Trophoblast cell (in vitro differentiated cells and primary cell): ENCODE results near the gene C1D.

Source experiments
- DNase-seq, 2 donors: peaks; one replicate each; pipeline ENCODE4 v3.0.0-alpha.2; 2016
- H2AFZ ChIP-seq: 2 replicates; pipeline ENCODE4 v1.6.1; 2013; ENCODE audit warnings: low read length, moderate library complexity, mild to moderate bottlenecking; ENCODE audit not compliant: insufficient read depth, poor library complexity
- H2AK5ac ChIP-seq: 2 replicates; pipeline ENCODE4 v1.6.1; 2013; ENCODE audit warnings: mild to moderate bottlenecking, low read length
- H2BK120ac ChIP-seq: 2 replicates; pipeline ENCODE4 v1.6.1; 2013; ENCODE audit warnings: low read length, mild to moderate bottlenecking, moderate library complexity; ENCODE audit not compliant: insufficient read depth, poor library complexity
- H2BK12ac ChIP-seq: 2 replicates; pipeline ENCODE4 v1.6.1; 2013; ENCODE audit warnings: mild to moderate bottlenecking, low read length, moderate library complexity
- H2BK5ac ChIP-seq: 2 replicates; pipeline ENCODE4 v1.6.1; 2013; ENCODE audit warnings: low read length, low read depth, moderate library complexity, mild to moderate bottlenecking; ENCODE audit not compliant: poor library complexity
- H3K14ac ChIP-seq: 2 replicates; pipeline ENCODE4 v1.6.1; 2013; ENCODE audit warnings: mild to moderate bottlenecking, low read length
- H3K18ac ChIP-seq: 2 replicates; pipeline ENCODE4 v1.6.1; 2013; ENCODE audit warnings: mild to moderate bottlenecking, low read length
- H3K23ac ChIP-seq: 2 replicates; pipeline ENCODE4 v1.6.1; 2013; ENCODE audit warnings: low read length
- H3K27ac ChIP-seq: 2 replicates; pipeline ENCODE4 v1.5.1; 2013; ENCODE audit warnings: low read depth, mild to moderate bottlenecking, inconsistent platforms, low read length, moderate library complexity
- H3K27me3 ChIP-seq: 2 replicates; pipeline ENCODE4 v1.6.1; 2013; ENCODE audit warnings: inconsistent platforms, mild to moderate bottlenecking, low read length, moderate library complexity; ENCODE audit not compliant: insufficient read depth
- H3K36me3 ChIP-seq, 2 experiments: 1 replicate in 1 of 2; 2 replicates in 1 of 2; pipeline ENCODE4 v1.6.1; 2013; ENCODE audit warnings: low read length in 2 of 2, mild to moderate bottlenecking in 2 of 2, moderate library complexity in 1 of 2; ENCODE audit not compliant: insufficient read depth in 2 of 2, control insufficient read depth in 1 of 2
- H3K4ac ChIP-seq: 2 replicates; pipeline ENCODE4 v1.6.1; 2013; ENCODE audit warnings: low read depth, mild to moderate bottlenecking, low read length, moderate library complexity
- H3K4me1 ChIP-seq, 2 experiments: 1 replicate in 1 of 2; 2 replicates in 1 of 2; pipeline ENCODE4 v1.6.1; 2013; ENCODE audit warnings: low read length in 2 of 2, mild to moderate bottlenecking in 2 of 2, moderate library complexity in 1 of 2; ENCODE audit not compliant: insufficient read depth in 2 of 2, control insufficient read depth in 1 of 2
- H3K4me2 ChIP-seq: 2 replicates; pipeline ENCODE4 v1.6.1; 2013; ENCODE audit warnings: inconsistent platforms, mild to moderate bottlenecking, low read length, moderate library complexity
- H3K4me3 ChIP-seq: 2 replicates; pipeline ENCODE4 v1.5.1; 2013; ENCODE audit warnings: mild to moderate bottlenecking, low read depth, low read length, inconsistent platforms
- H3K79me1 ChIP-seq: one replicate; pipeline ENCODE4 v1.6.1; 2013; ENCODE audit warnings: low read length
- H3K79me2 ChIP-seq: 2 replicates; pipeline ENCODE4 v1.6.1; 2013; ENCODE audit warnings: low read length, mild to moderate bottlenecking; ENCODE audit not compliant: control insufficient read depth, insufficient read depth, poor library complexity
- H3K9ac ChIP-seq: 2 replicates; pipeline ENCODE4 v1.6.1; 2013; ENCODE audit warnings: mild to moderate bottlenecking, low read length
- H3K9me3 ChIP-seq: 2 replicates; pipeline ENCODE4 v1.6.1; 2013; ENCODE audit warnings: low read depth, mild to moderate bottlenecking, control low read depth, inconsistent platforms, low read length; ENCODE audit not compliant: insufficient read depth
- H4K12ac ChIP-seq: 2 replicates; pipeline ENCODE4 v1.6.1; 2013; ENCODE audit warnings: low read depth, mild to moderate bottlenecking, low read length, moderate library complexity
- H4K8ac ChIP-seq: 2 replicates; pipeline ENCODE4 v1.6.1; 2013; ENCODE audit warnings: low read depth, mild to moderate bottlenecking, low read length, moderate library complexity
- H4K91ac ChIP-seq: one replicate; pipeline ENCODE4 v1.6.1; 2013; ENCODE audit warnings: low read depth, mild to moderate bottlenecking, low read length, moderate library complexity
- WGBS: extraction: QIAGEN DNeasy Blood & Tissue Kit; methylation state at CpG from one replicate; pipeline ENCODE4 v1.1.7; 2013; ENCODE audit warnings: missing lambda C conversion rate; ENCODE audit not compliant: insufficient read length, insufficient coverage; ENCODE audit errors: extremely low coverage; 5-methylcytosine and 5-hydroxymethylcytosine counted together

Gene C1D

DNA sequence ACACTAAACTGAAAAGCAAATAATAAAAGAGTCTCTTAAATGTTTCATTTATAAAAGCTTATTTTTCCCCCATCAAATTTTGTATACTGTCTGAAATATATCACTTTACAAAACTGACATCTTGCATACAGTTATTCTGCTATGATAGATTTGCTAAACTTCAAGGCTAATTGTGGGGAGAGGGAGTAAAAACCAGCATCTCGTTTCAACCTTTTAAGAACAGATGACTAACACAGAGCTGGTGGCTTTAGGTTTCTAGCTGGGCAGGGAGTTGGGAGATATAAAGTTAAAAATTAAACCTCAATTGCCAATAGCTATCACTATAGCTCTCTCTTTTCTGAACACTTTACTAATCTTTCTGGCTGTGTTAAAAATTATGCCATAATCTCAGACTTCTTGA lies 23.5 kb downstream of the C1D start:
- Histone ChIP-seq H2BK12ac (no peak overlapping the region), H3K9me3 (no peaks in the 10 kb centered on the region), H3K79me1 (no peaks in the 10 kb centered on the region), H3K4ac (no peak overlapping the region), H4K8ac (no peak overlapping the region), H2AK5ac (no peak overlapping the region), H2BK5ac (no peak overlapping the region), H3K18ac (no peak overlapping the region), H3K36me3 (no peaks in the 10 kb centered on the region), H3K27me3 (no peaks in the 10 kb centered on the region), H2BK120ac (no peak overlapping the region), H2AFZ (no peak overlapping the region), H3K23ac (no peak overlapping the region), H3K9ac (no peak overlapping the region), H4K12ac (no peak overlapping the region), H3K4me1 (no peaks in the 10 kb centered on the region), H3K14ac (no peak overlapping the region), H3K4me3 (no peak overlapping the region), H4K91ac (no peak overlapping the region), H3K27ac (no peak overlapping the region), H3K4me2 (no peak overlapping the region), H3K79me2 (no peaks in the 10 kb centered on the region)
- no peak for DNase-seq
- WGBS: no CpG with 5 or more reads among the region's 1 CpG

DNA sequence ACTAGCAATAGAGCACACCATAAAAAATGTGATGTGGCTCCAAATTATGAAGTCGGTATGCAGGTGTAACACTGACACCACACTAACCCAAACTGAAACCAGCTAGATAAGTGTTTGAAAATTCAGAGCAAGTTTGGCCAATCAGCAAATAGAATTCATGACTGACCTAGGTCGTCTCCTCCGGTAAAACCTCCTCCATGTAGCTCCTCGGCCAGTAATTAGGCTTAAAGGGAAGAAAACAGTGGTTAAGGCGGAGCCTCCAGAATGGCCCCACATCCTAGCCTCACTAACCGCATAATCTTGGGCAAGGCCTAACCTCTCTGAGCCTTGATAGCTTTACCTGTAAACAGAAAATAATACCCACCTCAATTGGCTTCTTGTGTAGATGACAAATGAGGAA lies 30.1 kb downstream of the C1D start:
- H3K4ac ChIP-seq: no peak overlapping the region
- no peak overlapping the region for H4K91ac ChIP-seq
- H4K12ac ChIP-seq: no peak overlapping the region
- no peak overlapping the region for H2BK12ac ChIP-seq
- WGBS: no CpG with 5 or more reads among the region's 6 CpGs
- no peak overlapping the region for H2AK5ac ChIP-seq
- H3K27ac ChIP-seq: no peak overlapping the region
- H3K27me3 ChIP-seq: no peaks in the 10 kb centered on the region
- H3K23ac ChIP-seq: no peak overlapping the region
- H3K79me2 ChIP-seq: no peaks in the 10 kb centered on the region
- no peak overlapping the region for H4K8ac ChIP-seq
- no peaks in the 10 kb centered on the region for H3K36me3 ChIP-seq
- H2AFZ ChIP-seq: no peak overlapping the region
- DNase-seq: no peak
- no peak overlapping the region for H3K9ac ChIP-seq
- no peak overlapping the region for H3K18ac ChIP-seq
- no peak overlapping the region for H2BK5ac ChIP-seq
- H3K79me1 ChIP-seq: no peaks in the 10 kb centered on the region
- no peaks in the 10 kb centered on the region for H3K4me1 ChIP-seq
- H3K14ac ChIP-seq: no peak overlapping the region
- no peak overlapping the region for H3K4me3 ChIP-seq
- H3K4me2 ChIP-seq: no peak overlapping the region
- H2BK120ac ChIP-seq: no peak overlapping the region
- no peaks in the 10 kb centered on the region for H3K9me3 ChIP-seq

DNA sequence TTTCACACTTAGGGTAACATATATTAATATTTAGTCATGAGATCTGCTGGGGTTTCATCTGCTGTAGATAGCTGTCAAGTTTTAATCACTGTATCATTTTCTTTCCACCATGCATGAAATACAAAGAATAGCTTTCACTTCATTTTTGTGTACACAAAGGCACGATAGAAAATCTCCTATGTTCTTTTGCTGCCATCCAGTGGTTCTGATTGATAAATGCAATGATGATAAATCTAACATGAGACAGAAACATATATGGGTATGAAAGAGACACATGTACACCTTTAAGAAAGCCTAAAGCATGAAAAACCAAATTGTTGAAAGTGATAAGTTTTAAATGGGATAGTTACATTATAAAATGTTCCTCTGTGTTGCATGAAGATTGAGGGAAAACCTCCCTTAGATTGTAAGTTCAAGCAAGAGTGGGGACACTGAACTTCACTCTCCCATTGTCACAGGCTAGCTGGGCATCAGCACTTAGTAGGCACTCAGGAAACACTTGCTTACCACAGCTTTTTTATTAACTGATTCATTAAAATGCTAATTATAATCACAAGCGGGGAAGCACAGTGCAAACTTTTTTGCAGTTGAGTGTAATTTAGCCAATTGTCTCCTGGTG lies 31.2 kb downstream of the C1D start:
- Histone ChIP-seq H3K18ac (no peak overlapping the region), H3K4ac (no peak overlapping the region)
- no CpG with 5 or more reads among the region's 2 CpGs for WGBS

DNA sequence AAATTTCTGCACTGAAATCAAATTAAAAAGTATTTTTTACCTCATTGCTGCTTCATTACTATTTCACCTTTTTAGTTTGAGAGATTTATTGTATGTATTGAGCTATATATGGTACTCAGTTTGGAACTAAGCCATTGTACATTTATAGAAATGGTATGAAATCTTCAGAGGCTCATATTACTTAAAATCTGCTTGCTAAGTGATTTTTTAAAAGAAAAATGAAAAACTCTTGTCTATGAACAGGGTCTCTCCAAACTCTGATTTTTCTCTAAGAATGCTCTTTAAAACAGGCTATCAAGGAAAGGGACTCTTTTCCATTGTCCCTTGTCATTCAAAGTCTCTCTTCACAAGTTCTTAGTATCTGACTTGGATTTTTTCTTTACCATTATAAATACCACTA lies 31.8 kb downstream of the C1D start:
- no peak overlapping the region for H3K23ac ChIP-seq
- H3K36me3 ChIP-seq: no peaks in the 10 kb centered on the region
- H3K27ac ChIP-seq: no peak overlapping the region
- no peak overlapping the region for H3K4me3 ChIP-seq
- no peak overlapping the region for H3K14ac ChIP-seq
- H3K79me2 ChIP-seq: no peaks in the 10 kb centered on the region
- H3K79me1 ChIP-seq: no peaks in the 10 kb centered on the region
- H4K12ac ChIP-seq: no peak overlapping the region
- no peak overlapping the region for H2AK5ac ChIP-seq
- no peak overlapping the region for H3K18ac ChIP-seq
- no peaks in the 10 kb centered on the region for H3K4me1 ChIP-seq
- no peak overlapping the region for H3K4ac ChIP-seq
- no peak overlapping the region for H2AFZ ChIP-seq
- H3K9me3 ChIP-seq: no peaks in the 10 kb centered on the region
- no peaks in the 10 kb centered on the region for H3K27me3 ChIP-seq
- DNase-seq: no peak
- no peak overlapping the region for H4K8ac ChIP-seq
- no peak overlapping the region for H2BK120ac ChIP-seq
- H4K91ac ChIP-seq: no peak overlapping the region
- H2BK5ac ChIP-seq: no peak overlapping the region
- no peak overlapping the region for H3K9ac ChIP-seq
- H2BK12ac ChIP-seq: no peak overlapping the region
- H3K4me2 ChIP-seq: no peak overlapping the region

More for the DNA sequence above, 31.2 kb downstream of the C1D start:
- Histone ChIP-seq H4K12ac (no peak overlapping the region), H2BK120ac (no peak overlapping the region), H3K9ac (no peak overlapping the region), H3K36me3 (no peaks in the 10 kb centered on the region), H3K27ac (no peak overlapping the region), H3K14ac (no peak overlapping the region), H3K27me3 (no peaks in the 10 kb centered on the region), H3K79me2 (no peaks in the 10 kb centered on the region), H2BK5ac (no peak overlapping the region), H3K79me1 (no peaks in the 10 kb centered on the region), H3K9me3 (no peaks in the 10 kb centered on the region), H3K4me1 (no peaks in the 10 kb centered on the region), H4K8ac (no peak overlapping the region), H3K4me2 (no peak overlapping the region), H2AFZ (no peak overlapping the region), H2AK5ac (no peak overlapping the region), H3K4me3 (no peak overlapping the region), H2BK12ac (no peak overlapping the region), H4K91ac (no peak overlapping the region), H3K23ac (no peak overlapping the region)
- DNase-seq: peak; percentile 6 to 80
